ENCODE measurements around the gene NAPA.
A peak's percentile ranks its signal among the peaks of the same experiment; 100 is the strongest.

The NAPA gene

DNA sequence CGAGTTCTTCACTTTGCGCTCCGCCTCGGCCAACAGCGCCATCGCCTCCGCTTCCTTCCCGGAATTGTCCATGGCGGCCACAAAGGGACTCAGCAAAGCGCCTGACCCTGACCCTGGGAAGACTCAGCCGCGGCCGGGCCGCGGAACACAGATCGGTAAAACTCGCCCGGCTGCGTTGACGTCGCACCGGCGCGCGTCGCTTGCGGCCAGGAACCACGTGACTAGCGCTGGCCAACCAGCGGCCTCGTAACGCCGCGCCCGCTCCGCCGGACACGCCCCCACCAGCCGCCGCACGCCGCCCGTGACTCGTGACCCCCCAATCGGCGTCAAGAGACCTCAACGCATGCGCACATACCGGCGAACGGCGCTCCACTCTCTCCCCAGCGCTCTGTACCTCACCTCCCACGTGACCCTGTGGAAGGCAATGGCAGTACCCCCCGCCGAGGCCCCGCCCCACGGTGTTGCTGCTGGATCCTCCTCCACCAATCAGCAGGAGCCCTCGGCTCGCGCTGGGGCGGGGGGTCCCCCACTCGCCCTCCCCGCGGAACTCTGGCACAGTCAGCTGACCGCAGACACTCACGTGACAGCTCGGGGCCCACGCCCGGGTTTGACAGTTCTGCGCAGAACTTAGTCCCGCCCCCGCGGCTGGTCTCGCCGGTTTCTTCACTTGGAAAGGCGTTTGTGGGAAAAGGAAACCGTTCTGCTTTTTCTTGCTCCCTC lies at the start of gene NAPA:
NAPA (minus strand) TSS at position 195 of the 720 bp plus-strand sequence; CDS start at position 72, 123 bp downstream.
- peaks cover 3% of the 10 kb centered on the region for H3K36me3 ChIP-seq (replicated peaks)
- TF ChIP-seq, protein P1, sequence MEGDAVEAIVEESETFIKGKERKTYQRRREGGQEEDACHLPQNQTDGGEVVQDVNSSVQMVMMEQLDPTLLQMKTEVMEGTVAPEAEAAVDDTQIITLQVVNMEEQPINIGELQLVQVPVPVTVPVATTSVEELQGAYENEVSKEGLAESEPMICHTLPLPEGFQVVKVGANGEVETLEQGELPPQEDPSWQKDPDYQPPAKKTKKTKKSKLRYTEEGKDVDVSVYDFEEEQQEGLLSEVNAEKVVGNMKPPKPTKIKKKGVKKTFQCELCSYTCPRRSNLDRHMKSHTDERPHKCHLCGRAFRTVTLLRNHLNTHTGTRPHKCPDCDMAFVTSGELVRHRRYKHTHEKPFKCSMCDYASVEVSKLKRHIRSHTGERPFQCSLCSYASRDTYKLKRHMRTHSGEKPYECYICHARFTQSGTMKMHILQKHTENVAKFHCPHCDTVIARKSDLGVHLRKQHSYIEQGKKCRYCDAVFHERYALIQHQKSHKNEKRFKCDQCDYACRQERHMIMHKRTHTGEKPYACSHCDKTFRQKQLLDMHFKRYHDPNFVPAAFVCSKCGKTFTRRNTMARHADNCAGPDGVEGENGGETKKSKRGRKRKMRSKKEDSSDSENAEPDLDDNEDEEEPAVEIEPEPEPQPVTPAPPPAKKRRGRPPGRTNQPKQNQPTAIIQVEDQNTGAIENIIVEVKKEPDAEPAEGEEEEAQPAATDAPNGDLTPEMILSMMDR (IDR thresholded peaks at IDR 0.05; ENCODE audit: low read depth, low read length, missing control alignments) = no peak
- H3K27me3 ChIP-seq (replicated peaks) = no peaks in the 10 kb centered on the region
- H3K27ac ChIP-seq = peak within 1 kb of the TSS; percentile 91
- DNase-seq = peak; percentile 100
- H3K4me3 ChIP-seq (ENCODE audit: low read depth, low read length) = peak within 1 kb of the TSS; percentile 100
- in situ Hi-C loops (cut with HindIII; ENCODE audit: low pct_ligation_motif_present, low sequenced_read_pairs) = no loop called here

DNA sequence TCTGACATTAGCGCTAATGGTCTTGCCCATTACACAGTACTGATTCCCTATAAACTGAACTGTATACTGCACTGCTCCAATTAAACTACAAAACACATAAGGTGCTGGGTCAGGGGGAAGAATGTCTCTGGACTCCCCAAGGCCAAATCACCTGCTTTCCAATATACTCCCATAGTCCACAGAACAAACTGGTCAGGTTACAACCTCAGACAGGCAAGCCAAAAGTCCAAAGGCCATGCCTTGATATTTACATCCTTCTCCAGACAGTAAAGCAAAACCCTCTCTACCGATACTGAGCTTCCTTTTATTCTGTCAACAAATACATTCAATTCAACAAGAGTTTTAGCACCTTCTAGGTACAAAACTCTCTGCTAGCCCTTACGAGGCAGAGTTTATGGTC lies 49.2 kb upstream of the NAPA start:
- Histone ChIP-seq H3K4me3 (ENCODE audit: low read depth, low read length) (no peak overlapping the region), H3K27me3 (replicated peaks) (no peaks in the 10 kb centered on the region), H3K27ac (no peak overlapping the region), H3K36me3 (replicated peaks) (no peaks in the 10 kb centered on the region)
- DNase-seq = no peak
- TF ChIP-seq, protein P1 (IDR thresholded peaks at IDR 0.05; ENCODE audit: low read depth, low read length, missing control alignments) = no peak
- in situ Hi-C loops (cut with HindIII; ENCODE audit: low pct_ligation_motif_present, low sequenced_read_pairs) = no loop called here

DNA sequence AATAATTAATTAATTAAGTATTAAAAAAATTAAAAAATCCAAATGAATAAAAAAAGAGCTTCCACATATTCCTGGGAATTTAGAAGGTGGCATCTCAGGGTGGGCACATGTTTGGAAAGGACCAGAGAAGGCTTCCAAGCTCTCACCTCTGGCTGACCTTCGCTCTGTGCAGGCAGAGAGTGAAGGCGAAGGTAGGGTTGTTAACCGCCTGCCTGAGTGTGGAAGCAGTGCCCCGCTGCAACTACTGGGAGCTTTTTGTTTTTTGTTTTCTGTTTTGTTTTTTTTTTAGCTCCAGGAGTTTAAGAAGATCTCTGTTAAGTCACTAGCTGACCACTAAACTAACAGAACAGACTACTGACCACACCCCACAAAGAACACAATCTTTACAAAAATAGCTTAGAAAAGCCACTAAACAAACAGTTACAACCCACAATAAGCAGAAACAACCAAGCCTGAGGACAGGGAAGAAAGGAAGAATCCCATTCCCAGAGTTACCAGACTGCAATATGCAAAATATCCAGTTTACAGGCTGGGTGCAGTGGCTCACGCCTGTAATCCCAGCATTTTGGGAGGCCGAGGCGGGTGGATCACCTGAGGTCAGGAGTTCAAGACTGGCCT lies 46.7 kb upstream of the NAPA start:
- Histone ChIP-seq H3K27ac (no peak overlapping the region), H3K36me3 (replicated peaks) (no peaks in the 10 kb centered on the region), H3K27me3 (replicated peaks) (no peaks in the 10 kb centered on the region), H3K4me3 (ENCODE audit: low read depth, low read length) (no peak overlapping the region)
- in situ Hi-C loops (cut with HindIII; ENCODE audit: low pct_ligation_motif_present, low sequenced_read_pairs) = no loop called here
- DNase-seq = no peak
- TF ChIP-seq, protein P1 (IDR thresholded peaks at IDR 0.05; ENCODE audit: low read depth, low read length, missing control alignments) = no peak

DNA sequence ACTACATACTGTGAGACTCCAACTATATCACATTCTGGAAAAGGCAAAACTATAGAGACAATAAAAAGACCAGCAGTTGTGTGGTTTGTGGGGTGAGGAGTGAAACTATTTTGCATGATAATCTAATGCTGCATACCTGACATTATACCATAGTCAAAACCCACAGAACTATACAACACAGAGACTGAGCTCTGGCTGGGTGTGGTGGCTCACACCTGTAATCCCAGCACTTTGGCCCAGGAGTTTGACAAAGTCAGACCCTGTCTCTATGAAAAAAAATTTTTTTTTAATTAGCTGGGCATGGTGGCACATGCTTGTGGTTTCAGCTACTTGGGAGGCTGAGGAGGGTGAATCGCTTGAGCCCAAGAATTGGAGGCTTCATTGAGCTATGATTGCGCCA lies 46.1 kb upstream of the NAPA start:
- no peak overlapping the region for H3K27ac ChIP-seq
- no peak overlapping the region for H3K4me3 ChIP-seq (ENCODE audit: low read depth, low read length)
- in situ Hi-C loops (cut with HindIII; ENCODE audit: low pct_ligation_motif_present, low sequenced_read_pairs) = no loop called here
- TF ChIP-seq, protein P1 (IDR thresholded peaks at IDR 0.05; ENCODE audit: low read depth, low read length, missing control alignments) = no peak
- no peaks in the 10 kb centered on the region for H3K36me3 ChIP-seq (replicated peaks)
- H3K27me3 ChIP-seq (replicated peaks) = no peaks in the 10 kb centered on the region
- no peak for DNase-seq

DNA sequence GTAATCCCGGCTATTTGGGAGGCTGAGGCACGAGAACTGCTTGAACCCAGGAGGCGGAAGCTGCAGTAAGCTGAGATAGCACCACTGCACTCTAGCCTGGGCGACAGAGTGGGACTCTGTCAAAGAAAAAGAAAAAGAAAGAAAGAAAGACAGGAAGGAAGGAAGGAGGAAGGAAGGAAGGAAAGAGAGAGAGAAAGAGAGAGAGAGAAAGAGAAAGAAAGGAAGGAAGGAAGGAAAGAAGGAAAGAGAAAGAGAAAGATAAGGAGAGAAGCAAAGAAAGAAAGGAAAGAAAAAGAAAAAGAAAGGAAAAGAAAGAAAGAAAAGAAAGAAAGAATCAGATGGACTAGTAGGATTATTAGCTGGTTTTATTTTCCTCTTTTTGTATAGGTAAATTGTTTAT lies 35.3 kb upstream of the NAPA start:
- Histone ChIP-seq H3K27me3 (replicated peaks) (peaks cover 12% of the 10 kb centered on the region), H3K27ac (no peak overlapping the region), H3K4me3 (ENCODE audit: low read depth, low read length) (no peak overlapping the region), H3K36me3 (replicated peaks) (no peaks in the 10 kb centered on the region)
- in situ Hi-C loops (cut with HindIII; ENCODE audit: low pct_ligation_motif_present, low sequenced_read_pairs) = no loop called here
- TF ChIP-seq, protein P1 (IDR thresholded peaks at IDR 0.05; ENCODE audit: low read depth, low read length, missing control alignments) = no peak
- DNase-seq = no peak

Data from brain microvascular endothelial cell (primary cell).